Measurements from ENCODE around the gene NFYB.

The NFYB gene

DNA sequence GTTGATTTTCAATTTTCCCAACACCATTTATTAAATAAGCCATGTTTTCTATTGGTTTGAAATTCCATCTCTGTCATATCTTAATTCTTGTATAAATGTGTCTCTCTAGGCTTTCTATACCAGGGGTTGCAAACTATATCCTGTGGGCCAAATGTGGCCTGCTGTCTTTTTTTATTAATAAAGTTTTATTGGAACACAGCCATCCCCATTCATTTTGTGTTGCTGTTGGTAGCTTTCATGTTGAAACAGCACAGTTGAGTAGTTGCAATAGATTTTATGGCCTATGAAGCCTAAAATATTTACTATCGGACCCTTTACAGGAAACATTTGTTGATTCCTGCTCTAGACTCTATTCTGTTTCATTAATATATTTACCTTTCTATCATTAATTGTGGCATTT lies 64.3 kb downstream of the NFYB start:
- TF ChIP-seq, protein P1, sequence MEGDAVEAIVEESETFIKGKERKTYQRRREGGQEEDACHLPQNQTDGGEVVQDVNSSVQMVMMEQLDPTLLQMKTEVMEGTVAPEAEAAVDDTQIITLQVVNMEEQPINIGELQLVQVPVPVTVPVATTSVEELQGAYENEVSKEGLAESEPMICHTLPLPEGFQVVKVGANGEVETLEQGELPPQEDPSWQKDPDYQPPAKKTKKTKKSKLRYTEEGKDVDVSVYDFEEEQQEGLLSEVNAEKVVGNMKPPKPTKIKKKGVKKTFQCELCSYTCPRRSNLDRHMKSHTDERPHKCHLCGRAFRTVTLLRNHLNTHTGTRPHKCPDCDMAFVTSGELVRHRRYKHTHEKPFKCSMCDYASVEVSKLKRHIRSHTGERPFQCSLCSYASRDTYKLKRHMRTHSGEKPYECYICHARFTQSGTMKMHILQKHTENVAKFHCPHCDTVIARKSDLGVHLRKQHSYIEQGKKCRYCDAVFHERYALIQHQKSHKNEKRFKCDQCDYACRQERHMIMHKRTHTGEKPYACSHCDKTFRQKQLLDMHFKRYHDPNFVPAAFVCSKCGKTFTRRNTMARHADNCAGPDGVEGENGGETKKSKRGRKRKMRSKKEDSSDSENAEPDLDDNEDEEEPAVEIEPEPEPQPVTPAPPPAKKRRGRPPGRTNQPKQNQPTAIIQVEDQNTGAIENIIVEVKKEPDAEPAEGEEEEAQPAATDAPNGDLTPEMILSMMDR (IDR thresholded peaks at IDR 0.05; ENCODE audit: extremely low read depth, missing control alignments) = no peak
- DNase-seq (ENCODE audit: low spot score) = no peak

DNA sequence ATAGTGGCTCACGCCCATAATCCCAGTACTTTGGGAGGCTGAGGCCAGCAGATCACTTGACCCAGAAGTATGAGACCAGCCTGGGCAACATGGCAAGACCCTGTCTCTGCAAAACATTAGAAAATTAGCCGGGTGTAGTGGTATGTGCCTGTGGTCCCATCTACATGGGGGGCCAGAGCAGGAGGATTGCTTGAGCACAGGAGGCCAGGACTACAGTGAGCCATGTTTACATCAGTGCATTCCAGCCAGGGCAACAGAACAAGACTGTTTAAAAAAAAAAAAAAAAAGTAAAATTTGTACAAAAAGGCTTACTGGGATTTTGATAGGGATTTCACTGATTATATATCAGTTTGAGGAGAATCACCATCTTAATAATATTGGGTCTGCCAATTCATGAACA lies 65.9 kb downstream of the NFYB start:
- DNase-seq (ENCODE audit: low spot score) = no peak
- TF ChIP-seq, protein P1 (IDR thresholded peaks at IDR 0.05; ENCODE audit: extremely low read depth, missing control alignments) = no peak
